22Rv1 (cell line): Measurements from ENCODE around the gene CCNK.

Experiments used
- H3K27ac ChIP-seq: fragments of 450-650 bp; 2 replicates; pipeline ENCODE4 v1.5.1; 2017
- ZFX ChIP-seq: fragments of 450-650 bp; IDR thresholded peaks from 2 replicates; pipeline ENCODE4 v1.6.1; 2017; ENCODE audit warnings: antibody characterized with exemption, borderline replicate concordance
- TF ChIP-seq, protein P1 (sequence below): fragments of 450-650 bp; IDR thresholded peaks from 2 replicates; pipeline ENCODE4 v1.5.1; 2017; ENCODE audit warnings: mild to moderate bottlenecking

The CCNK gene

DNA sequence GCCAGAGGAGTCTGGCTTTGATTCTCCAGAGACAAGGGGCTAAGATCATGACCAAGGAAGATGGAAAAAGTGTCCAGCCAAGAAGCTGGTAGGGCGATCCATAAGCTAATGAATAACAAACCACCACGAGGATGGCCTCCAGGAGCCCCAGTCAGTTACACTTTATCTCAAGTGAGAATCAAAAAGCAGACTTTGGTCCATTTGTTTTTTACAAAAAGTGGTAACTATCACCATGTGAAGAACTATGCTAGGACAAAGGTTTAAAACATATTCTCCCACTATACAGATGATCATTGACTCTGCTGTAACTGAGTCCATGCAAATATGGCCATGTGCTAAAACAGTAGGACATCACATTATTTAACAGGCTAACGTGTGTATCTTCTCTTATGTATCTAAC lies 14.5 kb upstream of the CCNK start:
- H3K27ac ChIP-seq, result no peak overlapping the region

DNA sequence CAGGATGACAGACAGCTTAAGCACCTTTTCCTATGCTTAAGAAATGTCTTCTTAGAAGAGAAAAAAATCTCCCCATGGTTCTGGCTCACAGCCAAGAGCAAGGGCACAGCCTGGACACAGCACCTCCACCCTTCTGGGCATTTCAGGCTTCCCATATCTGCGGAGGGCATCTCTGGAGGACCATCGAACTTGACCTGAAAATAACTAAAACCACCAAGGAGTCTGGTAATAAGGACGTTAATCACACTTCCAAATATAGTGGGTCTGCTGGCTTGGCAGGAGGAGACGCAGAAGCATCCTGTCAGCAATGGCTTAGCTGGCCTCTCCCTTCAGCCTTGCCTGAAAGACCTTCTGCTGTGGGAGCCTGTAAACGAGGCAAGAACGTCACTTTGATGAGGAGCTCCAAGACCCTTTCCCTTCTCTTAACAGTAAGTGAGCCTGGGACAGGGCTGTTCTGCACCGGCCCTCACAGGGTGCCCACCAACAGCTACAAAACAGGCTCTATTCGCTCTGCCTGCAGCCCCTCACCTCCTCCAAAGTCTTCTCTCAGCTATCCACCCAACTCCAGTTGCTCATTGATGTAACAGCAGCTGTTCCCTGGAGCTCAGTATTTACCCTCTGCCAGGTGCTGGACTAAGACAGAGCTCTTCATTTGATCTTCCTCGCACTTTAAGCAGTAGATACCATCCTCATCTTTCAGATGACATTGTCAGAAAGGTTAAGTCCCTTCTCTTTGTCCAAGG lies 13.7 kb upstream of the CCNK start:
- no peak for TF ChIP-seq ZFX
- TF ChIP-seq, protein P1, sequence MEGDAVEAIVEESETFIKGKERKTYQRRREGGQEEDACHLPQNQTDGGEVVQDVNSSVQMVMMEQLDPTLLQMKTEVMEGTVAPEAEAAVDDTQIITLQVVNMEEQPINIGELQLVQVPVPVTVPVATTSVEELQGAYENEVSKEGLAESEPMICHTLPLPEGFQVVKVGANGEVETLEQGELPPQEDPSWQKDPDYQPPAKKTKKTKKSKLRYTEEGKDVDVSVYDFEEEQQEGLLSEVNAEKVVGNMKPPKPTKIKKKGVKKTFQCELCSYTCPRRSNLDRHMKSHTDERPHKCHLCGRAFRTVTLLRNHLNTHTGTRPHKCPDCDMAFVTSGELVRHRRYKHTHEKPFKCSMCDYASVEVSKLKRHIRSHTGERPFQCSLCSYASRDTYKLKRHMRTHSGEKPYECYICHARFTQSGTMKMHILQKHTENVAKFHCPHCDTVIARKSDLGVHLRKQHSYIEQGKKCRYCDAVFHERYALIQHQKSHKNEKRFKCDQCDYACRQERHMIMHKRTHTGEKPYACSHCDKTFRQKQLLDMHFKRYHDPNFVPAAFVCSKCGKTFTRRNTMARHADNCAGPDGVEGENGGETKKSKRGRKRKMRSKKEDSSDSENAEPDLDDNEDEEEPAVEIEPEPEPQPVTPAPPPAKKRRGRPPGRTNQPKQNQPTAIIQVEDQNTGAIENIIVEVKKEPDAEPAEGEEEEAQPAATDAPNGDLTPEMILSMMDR, result no peak
- H3K27ac ChIP-seq, result no peak overlapping the region

More for the DNA sequence above, 14.5 kb upstream of the CCNK start:
- TF ChIP-seq, protein P1, result no peak
- no peak for TF ChIP-seq ZFX

DNA sequence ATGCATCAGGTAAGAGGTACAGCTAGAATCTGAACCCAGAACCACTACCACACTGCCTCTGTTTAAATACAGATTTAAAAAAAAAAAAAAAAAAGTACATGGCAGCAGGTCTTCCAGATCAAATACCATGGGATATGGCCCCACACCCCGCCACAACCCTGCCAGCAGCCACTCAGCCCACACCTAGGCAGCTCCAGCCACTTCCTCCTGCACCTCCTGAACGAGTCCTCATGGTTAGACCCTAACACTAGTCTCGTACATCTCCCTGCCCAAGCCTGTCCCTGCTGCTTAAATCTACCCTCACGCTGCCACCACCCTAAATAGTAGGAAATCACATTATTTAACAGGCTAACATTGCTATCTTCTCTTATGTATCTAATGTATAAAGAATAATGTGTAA lies 13.1 kb upstream of the CCNK start:
- TF ChIP-seq, protein P1, result no peak
- TF ChIP-seq ZFX, result no peak
- H3K27ac ChIP-seq, result no peak overlapping the region

DNA sequence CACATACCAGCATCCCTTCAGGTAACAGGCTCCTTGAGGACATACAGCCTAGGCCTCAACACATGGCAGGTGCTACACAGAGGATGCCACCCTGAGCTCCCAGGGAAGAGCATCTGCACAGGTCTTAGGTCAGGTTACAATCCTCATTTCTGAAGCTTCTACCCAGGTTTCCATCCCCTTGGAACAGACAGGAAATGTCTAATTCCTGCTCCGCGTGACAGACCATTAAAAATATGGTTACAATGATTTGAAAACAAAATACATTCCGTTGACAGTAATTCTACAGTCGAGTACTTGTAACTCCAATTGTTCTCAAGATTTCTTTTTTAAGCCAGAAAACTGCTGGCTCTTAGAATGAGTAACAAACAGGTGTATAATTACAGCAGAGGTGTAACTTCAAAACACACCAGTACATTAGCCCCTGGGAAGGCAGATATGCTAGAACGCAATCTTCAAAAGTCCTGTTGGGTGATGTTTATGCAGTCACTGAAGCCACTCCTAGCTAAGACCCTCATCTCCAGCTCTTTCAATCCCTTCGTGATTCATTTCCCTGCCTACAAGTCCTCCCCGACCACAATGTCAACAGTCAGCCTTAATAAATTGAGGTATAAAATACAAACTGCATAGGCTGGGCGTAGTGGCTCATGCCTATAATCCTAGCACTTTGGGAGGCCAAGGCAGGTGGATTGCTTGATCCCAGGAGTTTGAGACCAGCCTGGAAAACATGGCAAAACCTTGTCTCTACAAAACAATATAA lies 12.2 kb upstream of the CCNK start:
- TF ChIP-seq, protein P1, result no peak
- no peak for TF ChIP-seq ZFX
- no peak overlapping the region for H3K27ac ChIP-seq

DNA sequence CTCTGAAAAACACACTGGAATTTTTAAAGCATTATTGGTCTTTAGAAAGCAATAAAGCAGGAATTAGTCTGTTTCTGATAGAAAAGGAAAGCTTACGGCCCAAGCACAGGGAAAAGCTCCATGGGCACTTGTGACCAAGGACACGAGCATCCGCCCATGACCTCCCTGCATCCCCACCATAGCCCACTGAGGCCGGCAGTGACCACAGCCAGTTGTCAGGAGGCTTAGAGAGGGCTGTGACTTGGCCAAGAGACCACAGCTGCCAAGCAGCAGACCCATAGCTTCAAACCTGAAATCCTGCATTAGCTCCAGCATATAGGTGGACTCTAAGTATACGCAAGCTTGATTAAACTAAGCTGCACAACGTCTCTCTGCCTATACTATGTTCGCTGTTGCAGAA lies 9.5 kb upstream of the CCNK start:
- no peak overlapping the region for H3K27ac ChIP-seq
- TF ChIP-seq, protein P1, result no peak
- TF ChIP-seq ZFX, result no peak

DNA sequence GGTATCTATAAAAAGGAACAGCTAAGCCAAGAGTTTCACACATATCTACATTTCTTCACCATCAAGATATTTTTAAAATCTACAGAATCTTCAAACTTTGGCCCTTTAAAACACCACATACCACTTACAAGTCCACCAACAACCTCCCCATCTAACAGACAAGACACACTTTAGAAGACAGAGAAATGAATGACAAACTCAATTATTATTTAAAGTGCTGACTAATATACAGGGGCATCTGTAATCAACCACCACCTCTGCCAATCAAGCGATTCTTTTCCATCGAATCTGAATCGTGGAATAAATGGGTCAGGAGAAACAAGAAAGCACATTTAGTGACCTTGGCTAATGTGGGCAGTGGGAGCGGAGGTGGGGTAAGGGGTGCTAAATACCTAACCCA lies 8.3 kb upstream of the CCNK start:
- TF ChIP-seq, protein P1, result no peak
- TF ChIP-seq ZFX, result no peak
- no peak overlapping the region for H3K27ac ChIP-seq

DNA sequence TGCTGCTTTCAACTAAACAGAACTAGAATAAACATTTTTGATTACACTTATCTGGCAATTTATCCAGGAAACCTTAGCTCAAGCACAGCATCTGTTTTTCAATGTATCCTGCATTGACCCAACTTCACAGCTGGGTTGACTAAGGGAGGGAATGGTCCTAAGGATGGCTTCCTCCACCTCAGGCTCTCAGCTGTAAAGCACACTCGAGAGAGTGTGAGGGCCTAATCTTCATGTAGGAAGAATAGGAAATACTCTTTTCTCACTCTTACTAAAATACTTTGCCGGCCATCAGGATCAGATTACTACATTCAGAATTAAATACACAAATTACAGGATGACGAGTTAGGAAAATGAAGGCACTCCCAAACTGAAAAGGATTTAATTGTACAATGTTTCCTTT lies 7.8 kb upstream of the CCNK start:
- H3K27ac ChIP-seq, result no peak overlapping the region
- TF ChIP-seq, protein P1, result no peak
- TF ChIP-seq ZFX, result no peak
